Measurements from ENCODE around the gene TTC28.
A peak's percentile ranks its signal among the peaks of the same experiment; 100 is the strongest.

The TTC28 gene

GRCh38 chr22:28435140-28435768 lies 244.4 kb downstream of the TTC28 start:
- DNase-seq = no peak

- no peak for DNase-seq
Observed at GRCh38 chr22:28430466-28431025, 249.1 kb downstream of the TTC28 start.

DNA sequence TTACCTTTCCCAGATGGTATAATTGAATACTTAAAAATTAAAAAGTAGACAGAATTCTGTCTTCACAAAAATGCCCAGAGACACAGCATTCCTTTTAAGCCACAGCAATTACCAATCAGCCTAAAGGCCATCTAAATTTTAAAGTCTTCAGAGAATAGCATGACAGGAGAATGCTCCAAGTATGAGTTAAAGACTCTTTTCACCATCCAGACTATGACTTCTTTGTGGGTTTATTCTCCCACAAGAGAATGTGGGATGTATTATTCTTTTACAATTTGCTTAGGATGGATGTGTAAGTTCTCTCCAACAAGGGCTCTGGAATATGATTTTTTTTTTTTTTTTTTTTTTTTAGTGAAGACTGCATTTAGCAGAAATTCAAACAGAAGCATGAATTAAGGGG lies 249.9 kb downstream of the TTC28 start:
- DNase-seq = no peak

DNA sequence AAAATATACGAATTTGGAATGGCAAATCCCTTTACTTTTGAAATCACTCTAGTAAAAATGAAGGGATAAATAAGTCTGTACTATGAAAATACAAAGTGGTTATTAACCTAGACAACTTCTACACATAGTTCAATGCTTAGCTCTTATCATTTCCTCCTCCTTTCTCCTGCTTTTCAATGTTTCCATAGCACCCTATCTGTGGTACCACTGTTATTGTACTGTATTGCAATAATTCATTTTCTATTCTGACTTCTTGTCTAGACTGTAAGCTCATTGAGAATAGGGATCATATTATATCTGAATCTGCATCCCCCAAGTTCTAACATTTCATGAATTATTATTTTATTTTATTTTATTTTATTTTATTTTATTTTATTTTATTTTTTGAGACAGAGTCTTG lies 251.4 kb downstream of the TTC28 start:
- no peak for DNase-seq

- no peak for DNase-seq
Observed at GRCh38 chr22:28426346-28427132, 253.1 kb downstream of the TTC28 start.

DNA sequence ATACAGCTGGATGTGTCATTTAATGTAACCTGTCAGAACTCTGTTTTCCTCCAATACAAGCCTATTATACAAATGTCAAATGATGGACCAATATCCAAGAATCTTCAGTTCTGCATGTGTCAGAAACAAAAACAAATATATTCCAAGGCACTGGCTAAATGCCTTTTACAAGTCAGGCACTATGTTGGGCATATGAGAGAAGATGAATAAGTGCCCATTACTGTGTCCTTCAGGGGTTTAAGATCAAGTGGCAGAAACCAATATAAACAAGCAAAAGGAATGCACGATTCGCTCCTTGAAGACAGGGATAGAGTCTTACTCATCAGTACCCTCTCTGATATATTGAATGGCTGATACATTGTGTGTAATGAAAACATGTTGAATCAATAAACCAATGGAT lies 254.4 kb downstream of the TTC28 start:
- peak; percentile 27 for DNase-seq

DNA sequence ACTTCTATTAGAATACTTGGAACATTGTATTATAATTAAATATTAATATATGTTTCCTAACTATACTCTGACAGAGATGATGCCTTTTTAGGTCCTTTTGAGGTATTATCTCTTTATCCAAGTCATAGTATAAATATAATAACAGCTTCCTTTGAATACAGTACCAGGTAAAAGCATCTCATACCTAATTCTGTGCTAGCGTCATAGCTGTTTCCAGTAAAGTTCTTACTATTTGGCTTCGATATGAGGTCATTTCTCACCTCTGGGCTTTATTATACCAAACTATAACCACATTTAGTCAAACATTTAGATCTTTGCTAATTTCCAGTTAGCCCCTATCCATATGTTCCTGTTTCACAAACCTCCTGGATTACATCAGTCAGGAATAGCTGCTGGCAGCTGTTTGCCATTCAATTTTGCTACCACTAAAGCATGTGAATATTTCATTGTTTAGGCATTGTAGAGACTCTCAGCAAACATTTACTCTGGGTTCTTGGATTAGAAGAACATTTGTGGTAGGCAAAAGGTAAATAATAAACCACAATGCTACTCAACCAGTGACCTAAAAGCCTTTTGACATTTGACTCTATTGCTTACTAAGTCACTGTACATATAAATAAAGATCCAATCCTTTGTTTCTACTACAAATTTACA lies 255.1 kb downstream of the TTC28 start:
- DNase-seq = peak; percentile 80

DNA sequence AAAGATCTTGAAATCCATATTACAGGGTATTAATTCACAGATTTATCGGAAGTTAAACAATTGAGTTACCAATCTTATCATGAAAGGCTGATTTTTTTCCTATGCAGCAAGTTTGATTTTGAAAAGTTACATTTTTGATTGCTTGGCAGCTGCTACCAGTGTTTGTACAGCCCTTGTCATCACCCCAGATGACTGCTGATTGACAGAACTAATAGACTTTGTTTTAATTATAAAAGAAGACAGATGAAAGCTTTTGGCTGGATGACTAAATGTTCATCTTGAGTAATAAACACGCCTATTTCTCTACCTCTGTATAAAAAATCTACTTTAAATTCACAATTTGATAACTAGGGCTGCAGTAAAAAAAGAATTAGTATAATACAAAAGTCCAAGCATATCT lies 259.7 kb downstream of the TTC28 start:
- no peak for DNase-seq

GRCh38 chr22:28418008-28418407 lies 261.6 kb downstream of the TTC28 start:
- no peak for DNase-seq

- DNase-seq = no peak
Observed at GRCh38 chr22:28417431-28417830, 262.2 kb downstream of the TTC28 start.

- DNase-seq = no peak
Observed at GRCh38 chr22:28414913-28415312, 264.7 kb downstream of the TTC28 start.

GRCh38 chr22:28413612-28414399 lies 265.8 kb downstream of the TTC28 start:
- DNase-seq = no peak

DNA sequence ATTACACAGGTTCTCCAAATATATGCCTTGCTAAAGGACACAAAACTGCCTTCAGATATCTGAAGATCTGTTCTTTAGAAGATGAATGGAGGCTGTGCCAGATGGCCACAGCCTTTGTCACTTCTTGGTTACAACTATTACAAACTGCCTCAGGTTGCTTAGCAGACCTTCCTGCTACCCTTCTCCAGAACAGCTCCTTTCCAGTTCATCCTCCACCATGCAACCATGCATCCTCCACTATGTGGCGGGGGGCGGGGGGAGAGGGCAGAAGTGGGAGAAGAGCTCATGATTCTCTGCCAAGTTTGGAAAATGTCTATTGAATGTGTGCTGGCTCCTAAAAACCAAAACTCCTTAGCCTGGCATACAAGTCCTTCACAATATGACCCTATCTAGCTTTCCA lies 267.5 kb downstream of the TTC28 start:
- no peak for DNase-seq

GRCh38 chr22:28411125-28411524 lies 268.5 kb downstream of the TTC28 start:
- no peak for DNase-seq

DNA sequence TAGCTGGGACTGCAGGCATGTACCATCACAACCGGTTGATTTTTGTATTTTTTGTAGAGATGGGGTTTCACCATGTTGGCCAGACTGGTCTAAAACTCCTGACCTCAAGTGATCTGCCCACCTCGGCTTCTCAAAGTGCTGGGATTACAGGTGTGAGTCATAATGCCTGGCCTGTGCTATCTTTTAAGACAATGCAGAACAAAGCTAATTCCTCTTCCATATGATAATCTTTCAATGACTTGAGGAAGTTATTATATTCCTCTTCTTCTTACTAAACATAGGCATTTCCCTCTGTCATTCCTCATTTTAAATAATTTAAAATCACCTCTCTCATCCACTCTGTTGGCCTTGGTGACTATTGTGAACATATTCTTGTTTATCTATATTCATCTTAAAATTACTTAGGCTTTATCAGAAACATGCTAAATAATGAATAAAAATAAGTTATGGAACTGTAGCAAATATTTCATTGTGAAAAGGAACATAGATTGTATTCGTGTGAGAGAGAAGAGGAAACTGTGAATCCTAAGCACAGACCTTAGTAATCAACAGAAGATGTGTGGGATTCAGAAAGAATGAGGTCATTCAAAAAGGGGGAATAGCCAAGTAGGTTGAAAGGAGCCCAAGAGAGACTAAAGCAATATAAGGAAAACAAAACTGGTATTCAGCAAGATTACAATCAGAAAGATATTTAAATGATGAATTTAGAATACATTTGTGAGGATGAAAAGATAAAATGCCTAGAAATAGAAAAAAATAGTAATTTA lies 269.4 kb downstream of the TTC28 start:
- DNase-seq = peak; percentile 41

DNA sequence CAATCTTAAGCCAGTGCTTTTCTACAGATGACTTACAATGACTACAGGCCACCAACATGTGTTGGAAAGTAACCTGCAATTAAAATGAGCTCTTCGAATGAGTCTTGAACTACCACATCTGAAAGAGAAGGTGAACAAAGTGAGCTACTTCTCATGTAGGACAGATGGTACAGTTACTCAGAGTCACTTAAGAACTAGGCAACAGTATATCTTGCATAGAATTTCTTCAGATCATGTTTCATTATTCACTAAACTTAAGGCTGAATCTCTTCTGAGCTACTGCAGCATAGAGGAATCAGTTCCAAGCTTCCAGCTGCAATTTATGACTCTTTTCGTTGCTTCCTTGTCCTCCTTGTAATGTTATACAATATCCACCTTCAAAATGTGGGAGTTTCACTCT lies 270.9 kb downstream of the TTC28 start:
- no peak for DNase-seq

DNA sequence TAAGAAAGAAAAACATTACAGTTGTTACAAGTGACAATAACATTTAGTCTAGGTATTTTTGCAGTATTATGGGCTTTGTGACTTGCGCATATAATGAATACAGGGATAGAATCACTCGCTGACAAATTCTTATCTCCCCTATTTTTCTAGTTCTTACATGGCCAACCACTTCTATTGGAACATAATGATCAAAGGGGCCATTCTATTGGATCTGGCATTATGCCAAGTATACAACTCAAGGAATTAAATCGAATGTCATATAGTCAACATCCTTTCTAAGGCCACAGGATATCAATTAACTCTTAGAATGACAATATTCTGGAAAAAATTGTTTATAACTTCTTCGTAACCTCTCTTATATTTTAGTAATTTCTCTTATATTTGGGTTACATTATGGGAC lies 272.0 kb downstream of the TTC28 start:
- DNase-seq = no peak

DNA sequence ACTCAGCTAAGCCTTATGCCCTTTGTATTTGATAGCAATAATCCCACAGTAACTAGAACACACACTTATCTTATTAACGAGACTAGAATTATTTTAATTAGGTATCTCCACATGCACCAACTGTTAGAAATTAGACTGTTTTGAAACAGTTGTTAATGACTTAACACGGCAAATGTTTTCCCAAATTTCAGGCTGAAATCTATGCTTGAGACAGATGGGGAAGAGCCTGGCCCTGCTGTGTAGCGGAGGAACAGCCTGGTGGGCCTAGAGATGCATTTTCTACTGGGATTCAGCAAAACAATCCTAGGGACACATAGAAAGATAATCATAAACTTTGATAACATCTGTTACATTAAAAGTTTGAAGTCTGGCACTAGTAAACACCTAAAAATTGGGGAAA lies 273.4 kb downstream of the TTC28 start:
- no peak for DNase-seq

- DNase-seq = no peak
Observed at GRCh38 chr22:28405588-28405987, 274.1 kb downstream of the TTC28 start.

DNA sequence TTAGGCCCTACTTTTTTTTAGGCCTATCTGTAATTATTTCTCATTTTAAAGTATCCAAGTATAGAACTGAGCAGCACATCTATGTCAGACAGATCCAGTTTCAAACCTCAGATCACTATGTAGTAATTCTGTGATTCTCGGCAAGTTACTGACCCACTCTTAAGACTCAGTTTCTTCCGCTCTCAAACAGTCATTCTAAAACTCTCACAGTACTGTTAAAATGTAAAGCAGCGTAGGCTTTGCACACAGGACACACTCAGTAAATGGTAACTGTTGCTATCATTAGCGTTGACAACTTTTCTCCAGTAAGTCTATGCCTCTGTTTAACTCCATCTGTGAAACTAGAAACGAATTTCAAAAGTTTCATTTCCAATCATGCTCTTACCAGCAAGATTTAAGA lies 277.1 kb downstream of the TTC28 start:
- DNase-seq = no peak

DNA sequence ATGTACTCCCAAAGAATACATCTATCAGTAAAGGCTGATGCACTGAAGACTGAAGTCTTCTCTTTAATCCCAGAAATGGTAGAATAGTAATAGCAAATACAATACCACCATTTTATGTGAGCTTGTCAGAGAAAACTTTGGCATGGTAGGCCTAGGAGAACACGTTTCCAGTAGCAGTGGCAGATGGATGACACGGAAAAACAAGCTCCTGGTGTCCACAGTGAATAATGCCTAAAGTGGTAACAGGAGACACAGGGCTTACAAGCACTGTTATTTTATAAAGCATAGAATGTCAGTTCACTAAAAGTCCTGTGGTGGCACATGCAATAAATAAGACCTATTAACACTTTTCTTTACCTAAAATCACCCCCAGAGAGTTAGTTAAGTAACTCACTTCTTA lies 277.6 kb downstream of the TTC28 start:
- no peak for DNase-seq

DNA sequence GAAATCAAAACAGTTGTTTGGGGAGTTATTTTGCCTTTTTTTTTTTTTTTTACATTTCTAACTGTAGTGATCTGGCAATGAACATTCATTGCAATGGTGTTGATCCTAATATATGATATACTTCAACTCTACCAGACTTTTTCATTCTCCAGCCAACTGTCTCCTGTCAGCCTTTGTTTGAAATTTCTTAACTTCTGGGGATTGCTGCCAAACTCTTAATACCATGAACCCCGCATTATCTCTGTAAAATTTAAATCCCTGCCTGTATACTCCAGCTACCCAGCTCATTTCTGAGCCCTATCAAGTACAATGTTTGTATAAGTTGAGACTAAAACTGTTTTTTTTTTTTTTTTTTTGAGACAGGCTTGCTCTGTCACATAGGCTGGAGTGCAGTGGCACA lies 280.7 kb downstream of the TTC28 start:
- no peak for DNase-seq
